WI38 (cell line): ENCODE results near the gene PPIL1.
A peak's percentile ranks its signal among the peaks of the same experiment; 100 is the strongest.

Source experiments
- H3K4me3 ChIP-seq: 2 replicates; pipeline ENCODE4 v1.5.1; 2011; ENCODE audit warnings: low read depth, mild to moderate bottlenecking, control low read depth, low read length
- CTCF ChIP-seq: IDR thresholded peaks from 2 replicates; pipeline ENCODE4 v1.5.1; 2012; ENCODE audit warnings: low read depth, mild to moderate bottlenecking, control low read depth, low read length

Gene PPIL1

GRCh38 chr6:36888115-36888643, 13.6 kb upstream of the PPIL1 start:
- no peak for TF ChIP-seq CTCF
- H3K4me3 ChIP-seq: no peak overlapping the region

GRCh38 chr6:36886950-36887618, 12.5 kb upstream of the PPIL1 start:
- peak overlapping the region; percentile 93 for H3K4me3 ChIP-seq
- TF ChIP-seq CTCF: no peak

- H3K4me3 ChIP-seq: peak within 1 kb of the TSS; percentile 93
- peak; percentile 76 for TF ChIP-seq CTCF
Measured at GRCh38 chr6:36885461-36886401, 11.1 kb upstream of the PPIL1 start, which contains the start of gene C6orf89. TSS of gene C6orf89 (plus strand) at chr6:36885952. CDS start at chr6:36899445, 13,493 bp downstream.

- H3K4me3 ChIP-seq: no peak overlapping the region
Measured at GRCh38 chr6:36884610-36885009, 10.0 kb upstream of the PPIL1 start.

GRCh38 chr6:36875250-36875633, 639 bp upstream of the PPIL1 start:
- TF ChIP-seq CTCF: no peak

More at GRCh38 chr6:36884610-36885009, 10.0 kb upstream of the PPIL1 start:
- no peak for TF ChIP-seq CTCF

GRCh38 chr6:36873612-36874442, 776 bp downstream of the PPIL1 start:
- TF ChIP-seq CTCF: no peak
- H3K4me3 ChIP-seq: peak overlapping the region; percentile 89

More at GRCh38 chr6:36875250-36875633, 639 bp upstream of the PPIL1 start:
- peak overlapping the region; percentile 89 for H3K4me3 ChIP-seq
